Subcutaneous adipose tissue (tissue), 4 donors: ENCODE data around the gene PARD3. TPM values are rescaled to one million over a fixed set of nuclear protein-coding genes. Genes with fewer than 3 reads are reported as not detected.

ENCODE experiments used
- total RNA-seq, 4 donors: library from RNA; depleted of rRNA; stranded (reverse); fragments of >200 nt; gene quantifications; one replicate each; pipeline ENCODE4 v1.1.0, GENCODE V29; 2016
- TF ChIP-seq, protein P1 (sequence below): fragments of 450-650 bp; IDR thresholded peaks from one replicate; pipeline ENCODE4 v1.5.1; 2016; ENCODE audit warnings: low read depth, mild to moderate bottlenecking, control low read depth, antibody characterized with exemption, moderate library complexity

PARD3 gene
- total RNA-seq, 4 donors from 2014 or later = 39.4 to 70.3 (median 45.0) TPM

- TF ChIP-seq, protein P1, sequence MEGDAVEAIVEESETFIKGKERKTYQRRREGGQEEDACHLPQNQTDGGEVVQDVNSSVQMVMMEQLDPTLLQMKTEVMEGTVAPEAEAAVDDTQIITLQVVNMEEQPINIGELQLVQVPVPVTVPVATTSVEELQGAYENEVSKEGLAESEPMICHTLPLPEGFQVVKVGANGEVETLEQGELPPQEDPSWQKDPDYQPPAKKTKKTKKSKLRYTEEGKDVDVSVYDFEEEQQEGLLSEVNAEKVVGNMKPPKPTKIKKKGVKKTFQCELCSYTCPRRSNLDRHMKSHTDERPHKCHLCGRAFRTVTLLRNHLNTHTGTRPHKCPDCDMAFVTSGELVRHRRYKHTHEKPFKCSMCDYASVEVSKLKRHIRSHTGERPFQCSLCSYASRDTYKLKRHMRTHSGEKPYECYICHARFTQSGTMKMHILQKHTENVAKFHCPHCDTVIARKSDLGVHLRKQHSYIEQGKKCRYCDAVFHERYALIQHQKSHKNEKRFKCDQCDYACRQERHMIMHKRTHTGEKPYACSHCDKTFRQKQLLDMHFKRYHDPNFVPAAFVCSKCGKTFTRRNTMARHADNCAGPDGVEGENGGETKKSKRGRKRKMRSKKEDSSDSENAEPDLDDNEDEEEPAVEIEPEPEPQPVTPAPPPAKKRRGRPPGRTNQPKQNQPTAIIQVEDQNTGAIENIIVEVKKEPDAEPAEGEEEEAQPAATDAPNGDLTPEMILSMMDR = no peak
Measured at GRCh38 chr10:34764472-34764946, 50.6 kb downstream of the PARD3 start.

- TF ChIP-seq, protein P1 = no peak
Measured at GRCh38 chr10:34762603-34763299, 52.3 kb downstream of the PARD3 start.

DNA sequence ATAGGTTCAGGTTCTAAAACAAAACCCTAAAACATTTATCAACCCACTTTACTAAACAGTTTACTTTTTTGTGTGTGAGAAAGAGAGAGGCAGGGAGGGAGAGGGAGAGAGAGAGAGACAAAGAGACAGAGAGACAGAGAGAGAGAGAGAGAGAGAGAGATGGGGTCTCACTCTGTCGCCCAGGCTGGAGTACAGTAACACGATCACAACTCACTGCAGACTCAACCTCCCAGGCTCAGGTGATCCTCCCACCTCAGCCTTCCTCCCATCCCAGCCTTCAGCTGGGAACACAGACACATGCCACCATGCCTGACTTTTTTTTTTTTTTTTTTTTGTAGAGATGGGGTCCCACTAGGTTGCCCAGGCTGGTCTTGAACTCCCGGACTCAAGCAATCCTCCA is 52.9 kb downstream of the PARD3 start:
- TF ChIP-seq, protein P1 = no peak

DNA sequence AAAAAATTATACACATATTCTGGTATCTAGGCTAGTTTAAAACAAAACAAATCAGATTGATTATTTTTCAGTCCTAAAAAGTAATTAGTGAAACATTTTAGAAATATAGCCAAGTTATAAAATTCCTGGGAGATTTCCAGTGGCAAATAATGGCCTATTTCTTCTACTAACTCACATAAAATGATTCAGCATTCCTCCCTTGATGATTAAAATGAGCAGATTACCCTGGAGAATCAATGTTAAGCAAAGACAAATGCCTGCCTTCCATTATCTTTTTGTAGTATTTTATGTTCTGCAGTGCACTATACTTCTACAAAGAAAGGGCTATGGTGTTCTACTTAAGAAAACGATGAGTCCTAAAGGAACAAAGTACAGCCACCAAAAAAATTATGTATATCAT is 53.6 kb downstream of the PARD3 start:
- TF ChIP-seq, protein P1 = no peak

DNA sequence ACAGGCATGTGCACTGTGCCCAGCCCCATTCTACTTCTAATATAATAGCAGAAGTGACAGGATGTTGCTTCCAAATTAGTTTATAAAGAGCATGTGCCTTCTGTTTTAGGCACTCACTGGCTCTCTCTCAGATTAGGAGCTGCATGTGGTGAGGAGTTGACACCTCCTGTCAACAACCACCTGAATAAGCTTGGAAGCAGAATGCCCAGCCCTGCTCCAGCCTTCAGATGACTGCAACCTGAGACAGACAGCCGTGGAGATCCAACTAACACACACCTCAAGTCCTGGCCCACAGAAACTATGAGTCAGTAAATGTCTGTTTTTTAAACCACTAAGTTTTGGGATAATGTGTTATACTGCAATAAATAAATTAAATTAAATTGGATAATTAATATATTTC is 54.5 kb downstream of the PARD3 start:
- TF ChIP-seq, protein P1 = no peak

DNA sequence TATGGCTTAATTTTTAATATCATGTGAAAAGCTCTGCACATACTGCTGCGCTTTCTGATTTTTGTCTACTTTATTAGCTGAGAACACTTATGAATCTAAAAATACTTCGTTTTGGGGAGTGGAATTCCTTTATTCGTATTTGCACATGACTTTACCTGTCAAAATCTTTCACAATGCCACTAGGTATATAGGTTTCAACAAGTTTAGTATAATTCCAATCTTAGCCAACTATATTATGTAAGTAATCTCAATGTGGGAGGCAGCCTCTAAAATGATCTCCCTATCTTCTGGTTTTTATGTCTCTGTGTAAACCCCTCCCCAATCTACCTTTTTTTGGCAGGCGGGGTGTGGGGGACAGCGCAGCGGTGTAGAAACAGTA is 55.3 kb downstream of the PARD3 start:
- TF ChIP-seq, protein P1 = no peak

- TF ChIP-seq, protein P1 = no peak
Measured at GRCh38 chr10:34759161-34759836, 55.8 kb downstream of the PARD3 start.
